PFSK-1 (cell line): ENCODE data around the gene ULBP3.

Experiments used
- FOXP2 ChIP-seq: optimal IDR thresholded peaks from 2 replicates; pipeline ENCODE3; 2011; ENCODE audit warnings: borderline replicate concordance, control low read depth, inconsistent platforms; ENCODE audit not compliant: insufficient read depth; ENCODE audit errors: extremely low read length, extremely low read depth
- POLR2AphosphoS5 ChIP-seq: IDR thresholded peaks from 2 replicates; pipeline ENCODE4 v1.6.1; 2012; ENCODE audit warnings: low read depth, mild to moderate bottlenecking, control low read depth, low read length, moderate library complexity
- REST ChIP-seq, 2 experiments: IDR thresholded peaks; 2 replicates each; pipeline versions ENCODE4 v1.6.1 to v1.8.0; 2011 to 2012; ENCODE audit warnings: low read depth in 2 of 2, low read length in 2 of 2, control low read depth in 1 of 2, inconsistent platforms in 1 of 2, mild to moderate bottlenecking in 1 of 2, moderate library complexity in 1 of 2; ENCODE audit not compliant: insufficient read depth in 1 of 2
- SIN3A ChIP-seq: IDR thresholded peaks from 2 replicates; pipeline ENCODE4 v1.6.1; 2012; ENCODE audit warnings: mild to moderate bottlenecking, low read length, moderate library complexity, borderline replicate concordance; ENCODE audit not compliant: insufficient read depth
- TAF1 ChIP-seq: IDR thresholded peaks from 2 replicates; pipeline ENCODE4 v1.6.1; 2012; ENCODE audit warnings: low read length, control low read depth, borderline replicate concordance; ENCODE audit not compliant: insufficient read depth

GRCh38 chr6:150076196-150076893, 7.4 kb upstream of the ULBP3 start:
- TF ChIP-seq POLR2AphosphoS5 (no peak), TAF1 (no peak), FOXP2 (no peak), SIN3A (no peak), REST (IDR thresholded peaks at IDR 0.05; ENCODE audit: insufficient read depth in 1 of 2, low read depth in 2 of 2, low read length in 2 of 2) (no peak)
